ENCODE measurements around the gene KIAA1210.

Gene KIAA1210

DNA sequence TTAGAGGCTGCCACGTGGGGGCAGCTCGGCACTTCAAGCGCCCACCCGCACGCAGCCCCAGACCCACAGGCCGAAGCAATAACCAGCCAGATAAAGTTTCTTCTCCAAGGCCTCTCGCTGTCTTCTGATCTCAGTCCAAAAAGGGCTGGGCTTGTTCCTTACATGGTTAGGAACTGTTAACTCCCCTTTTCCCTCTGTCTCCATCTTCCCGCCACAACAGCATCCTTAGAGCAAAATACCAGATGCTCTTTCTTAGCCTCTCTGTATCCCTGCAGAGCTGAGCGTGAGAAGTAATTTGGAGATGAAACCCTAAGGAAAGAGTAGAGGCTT lies 23.4 kb upstream of the KIAA1210 start:
- H3K4me3 ChIP-seq (ENCODE audit: low read length) = no peak overlapping the region
- DNase-seq (ENCODE audit: low read depth) = no peak
- TF ChIP-seq, protein P1, sequence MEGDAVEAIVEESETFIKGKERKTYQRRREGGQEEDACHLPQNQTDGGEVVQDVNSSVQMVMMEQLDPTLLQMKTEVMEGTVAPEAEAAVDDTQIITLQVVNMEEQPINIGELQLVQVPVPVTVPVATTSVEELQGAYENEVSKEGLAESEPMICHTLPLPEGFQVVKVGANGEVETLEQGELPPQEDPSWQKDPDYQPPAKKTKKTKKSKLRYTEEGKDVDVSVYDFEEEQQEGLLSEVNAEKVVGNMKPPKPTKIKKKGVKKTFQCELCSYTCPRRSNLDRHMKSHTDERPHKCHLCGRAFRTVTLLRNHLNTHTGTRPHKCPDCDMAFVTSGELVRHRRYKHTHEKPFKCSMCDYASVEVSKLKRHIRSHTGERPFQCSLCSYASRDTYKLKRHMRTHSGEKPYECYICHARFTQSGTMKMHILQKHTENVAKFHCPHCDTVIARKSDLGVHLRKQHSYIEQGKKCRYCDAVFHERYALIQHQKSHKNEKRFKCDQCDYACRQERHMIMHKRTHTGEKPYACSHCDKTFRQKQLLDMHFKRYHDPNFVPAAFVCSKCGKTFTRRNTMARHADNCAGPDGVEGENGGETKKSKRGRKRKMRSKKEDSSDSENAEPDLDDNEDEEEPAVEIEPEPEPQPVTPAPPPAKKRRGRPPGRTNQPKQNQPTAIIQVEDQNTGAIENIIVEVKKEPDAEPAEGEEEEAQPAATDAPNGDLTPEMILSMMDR (conservative IDR thresholded peaks at IDR 0.05; ENCODE audit: low read length) = no peak

DNA sequence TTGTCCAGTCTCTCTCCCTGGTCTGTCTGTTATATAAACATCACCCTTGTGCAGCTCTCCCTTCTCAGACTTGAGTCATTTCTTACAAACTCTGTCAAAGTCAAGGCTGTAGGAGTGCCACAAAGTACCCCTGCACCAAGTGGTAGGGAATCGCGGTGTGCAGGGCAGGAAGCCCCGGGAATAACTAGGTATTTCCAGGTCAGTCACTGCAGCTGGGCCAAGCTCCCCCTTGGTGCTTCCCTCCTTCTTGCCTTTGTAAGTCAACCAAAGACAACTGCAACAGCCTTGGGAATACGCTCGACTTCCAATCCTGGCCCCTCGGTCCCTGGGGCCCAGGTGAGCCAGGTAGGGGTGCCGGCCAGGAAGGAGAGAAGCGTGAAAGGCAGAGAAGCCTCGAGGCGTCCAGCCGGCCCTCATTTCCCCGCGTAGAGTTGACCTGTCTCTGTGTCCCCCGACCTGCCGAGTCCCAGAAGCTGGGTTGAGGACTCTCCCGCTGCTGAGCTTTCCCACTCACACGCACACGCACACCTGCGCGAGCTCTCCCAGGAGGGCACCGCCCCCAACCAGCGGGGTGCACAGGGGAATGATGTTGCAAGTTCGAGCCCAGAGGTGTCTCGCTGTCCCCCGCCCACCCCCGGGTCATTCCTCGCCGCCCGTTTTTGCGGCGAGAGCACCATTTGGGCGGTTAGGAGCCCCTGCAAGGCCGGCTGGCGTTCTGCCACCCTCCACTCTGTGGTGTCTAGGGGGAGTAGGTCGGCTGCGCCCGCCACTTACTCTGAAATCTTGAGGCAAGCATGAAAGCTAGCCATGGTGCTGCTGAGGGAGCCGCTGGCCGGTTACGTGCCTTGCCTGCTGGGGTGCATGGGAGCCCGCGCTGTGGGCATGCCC lies 22.8 kb upstream of the KIAA1210 start:
- no peak for DNase-seq (ENCODE audit: low read depth)
- TF ChIP-seq, protein P1 (conservative IDR thresholded peaks at IDR 0.05; ENCODE audit: low read length) = no peak
- H3K4me3 ChIP-seq (ENCODE audit: low read length) = no peak overlapping the region

- TF ChIP-seq, protein P1 (conservative IDR thresholded peaks at IDR 0.05; ENCODE audit: low read length) = no peak
- no peak overlapping the region for H3K4me3 ChIP-seq (ENCODE audit: low read length)
- no peak for DNase-seq (ENCODE audit: low read depth)
Observed at GRCh38 chrX:119147486-119147885, 19.9 kb upstream of the KIAA1210 start.

DNA sequence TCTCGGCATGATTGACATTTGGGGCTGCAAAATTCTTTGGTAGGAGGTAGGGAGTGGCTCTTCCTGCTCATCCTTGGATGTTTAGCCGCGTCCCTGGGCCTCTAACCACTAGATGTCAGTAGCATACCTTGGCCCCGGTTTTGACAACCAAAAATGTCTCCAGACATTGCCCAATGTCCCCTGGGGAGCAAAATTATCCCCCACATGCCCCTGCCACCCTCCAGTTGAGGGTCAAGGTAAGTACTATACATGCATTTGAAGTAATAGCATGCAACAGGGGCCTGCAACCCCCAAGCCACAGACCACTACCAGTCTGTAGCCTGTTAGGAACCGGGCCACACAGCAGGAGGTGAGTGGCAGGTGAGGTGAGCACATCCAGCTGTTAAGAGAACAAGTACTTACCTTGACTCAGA lies 17.6 kb upstream of the KIAA1210 start:
- TF ChIP-seq, protein P1 (conservative IDR thresholded peaks at IDR 0.05; ENCODE audit: low read length) = peak; percentile 69
- H3K4me3 ChIP-seq (ENCODE audit: low read length) = no peak overlapping the region
- peak; percentile 19 for DNase-seq (ENCODE audit: low read depth)

GRCh38 chrX:119134466-119134865 lies 6.9 kb upstream of the KIAA1210 start:
- no peak for DNase-seq (ENCODE audit: low read depth)
- H3K4me3 ChIP-seq (ENCODE audit: low read length) = no peak overlapping the region
- TF ChIP-seq, protein P1 (conservative IDR thresholded peaks at IDR 0.05; ENCODE audit: low read length) = no peak

GRCh38 chrX:119132961-119133360 lies 5.3 kb upstream of the KIAA1210 start:
- TF ChIP-seq, protein P1 (conservative IDR thresholded peaks at IDR 0.05; ENCODE audit: low read length) = no peak
- no peak overlapping the region for H3K4me3 ChIP-seq (ENCODE audit: low read length)
- no peak for DNase-seq (ENCODE audit: low read depth)

DNA sequence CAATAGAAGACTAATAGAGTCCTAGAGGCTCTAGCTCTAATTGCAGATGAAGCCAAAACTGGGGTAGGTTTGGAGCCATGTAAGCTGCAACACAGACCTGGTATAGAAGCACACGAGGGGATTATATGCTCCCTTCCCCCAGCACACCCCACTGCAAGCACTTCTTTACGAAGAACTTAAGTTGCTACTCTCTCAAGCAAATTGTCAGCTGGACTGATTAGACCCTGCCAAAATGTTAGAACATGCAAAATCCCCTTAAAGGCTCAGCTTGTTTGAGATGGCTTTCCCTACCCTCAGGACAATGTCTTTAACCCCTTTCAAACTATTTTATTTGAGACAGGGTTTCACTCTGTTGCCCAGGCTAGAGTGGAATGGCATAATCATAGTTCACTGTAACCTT lies 4.7 kb upstream of the KIAA1210 start:
- no peak overlapping the region for H3K4me3 ChIP-seq (ENCODE audit: low read length)
- DNase-seq (ENCODE audit: low read depth) = no peak
- TF ChIP-seq, protein P1 (conservative IDR thresholded peaks at IDR 0.05; ENCODE audit: low read length) = no peak
